Tibial artery (tissue), 4 donors: ENCODE measurements around the gene PCDH9.

ENCODE experiments used
- DNase-seq, 2 donors: peaks; one replicate each; pipeline ENCODE4 v3.0.0-alpha.2; 2019
- H3K27ac ChIP-seq, 2 donors: fragments of 200-600 bp; sonication (generic) in 1 of 2; 1 replicate in 1 of 2; 2 replicates in 1 of 2; pipeline ENCODE4 v1.5.1; 2018 to 2019; ENCODE audit warnings: mild to moderate bottlenecking in 1 of 2
- H3K27me3 ChIP-seq, 2 donors: fragments of 200-600 bp; sonication (generic) in 1 of 2; one replicate each; pipeline versions ENCODE4 v1.5.1 to v1.6.0; 2016 to 2019
- H3K36me3 ChIP-seq, 3 donors: fragments of 200-600 bp; sonication (generic) in 2 of 3; one replicate each; pipeline ENCODE4 v1.5.1; 2016 to 2019; ENCODE audit warnings: mild to moderate bottlenecking in 2 of 3
- H3K4me1 ChIP-seq, 4 donors: fragments of 200-600 bp; sonication (generic) in 2 of 4; 1 replicate in 3 of 4; 2 replicates in 1 of 4; pipeline ENCODE4 v1.5.1; 2016 to 2019
- H3K4me3 ChIP-seq, 2 donors: fragments of 200-600 bp; sonication (generic) in 1 of 2; 1 replicate in 1 of 2; 2 replicates in 1 of 2; pipeline ENCODE4 v1.5.1; 2018 to 2019; ENCODE audit warnings: mild to moderate bottlenecking in 2 of 2
- H3K9me3 ChIP-seq, 3 donors: fragments of 200-600 bp; sonication (generic) in 1 of 3; one replicate each; pipeline ENCODE4 v1.5.1; 2016 to 2019
- CTCF ChIP-seq, 2 experiments: fragments of 200-600 bp in 1 of 2; fragments of 450-650 bp in 1 of 2; IDR thresholded peaks; one replicate each; pipeline ENCODE4 v1.5.1; 2017 to 2019; ENCODE audit warnings: antibody characterized with exemption in 2 of 2, mild to moderate bottlenecking in 1 of 2, moderate library complexity in 1 of 2
- intact Hi-C: fragments of 100-400 bp; cut with DNase I; formaldehyde crosslinking; loops from one replicate; pipeline ENCODE4 v1.15.0; 2023; ENCODE audit warnings: low total_unique reads

PCDH9 gene

GRCh38 chr13:66675620-66676019 lies 554.5 kb downstream of the PCDH9 start:
- no peaks in the 10 kb centered on the region for H3K27me3 ChIP-seq
- no peak for TF ChIP-seq CTCF (IDR thresholded peaks at IDR 0.05)
- H3K9me3 ChIP-seq = peaks cover 0 to 4% (median 0%) of the 10 kb centered on the region in 3 donors
- intact Hi-C loops = no loop called here
- no peaks in the 10 kb centered on the region for H3K36me3 ChIP-seq
- DNase-seq = no peak
- no peaks in the 10 kb centered on the region for H3K4me1 ChIP-seq
- H3K4me3 ChIP-seq = no peak overlapping the region
- H3K27ac ChIP-seq = no peak overlapping the region

- TF ChIP-seq CTCF (IDR thresholded peaks at IDR 0.05) = no peak
- Histone ChIP-seq H3K36me3 (no peaks in the 10 kb centered on the region), H3K9me3 (peaks cover 0 to 4% (median 0%) of the 10 kb centered on the region in 3 donors), H3K27me3 (no peaks in the 10 kb centered on the region), H3K4me3 (no peak overlapping the region), H3K4me1 (no peaks in the 10 kb centered on the region), H3K27ac (no peak overlapping the region)
- no peak for DNase-seq
- intact Hi-C loops = no loop called here
Measured at GRCh38 chr13:66673401-66673800, 556.7 kb downstream of the PCDH9 start.

GRCh38 chr13:66665991-66666390 lies 564.1 kb downstream of the PCDH9 start:
- Histone ChIP-seq H3K27me3 (no peaks in the 10 kb centered on the region), H3K27ac (no peak overlapping the region), H3K4me1 (no peaks in the 10 kb centered on the region), H3K36me3 (no peaks in the 10 kb centered on the region), H3K9me3 (no peaks in the 10 kb centered on the region), H3K4me3 (no peak overlapping the region)
- no peak for DNase-seq
- intact Hi-C loops = no loop called here
- TF ChIP-seq CTCF (IDR thresholded peaks at IDR 0.05) = no peak

- Histone ChIP-seq H3K36me3 (no peaks in the 10 kb centered on the region), H3K9me3 (no peaks in the 10 kb centered on the region), H3K27ac (no peak overlapping the region), H3K4me1 (no peaks in the 10 kb centered on the region), H3K27me3 (no peaks in the 10 kb centered on the region), H3K4me3 (no peak overlapping the region)
- intact Hi-C loops = no loop called here
- DNase-seq = no peak
- no peak for TF ChIP-seq CTCF (IDR thresholded peaks at IDR 0.05)
Measured at GRCh38 chr13:66663711-66664110, 566.4 kb downstream of the PCDH9 start.

- Histone ChIP-seq H3K4me1 (no peaks in the 10 kb centered on the region), H3K36me3 (no peaks in the 10 kb centered on the region), H3K4me3 (no peak overlapping the region), H3K27me3 (no peaks in the 10 kb centered on the region), H3K27ac (no peak overlapping the region), H3K9me3 (no peaks in the 10 kb centered on the region)
- no peak for TF ChIP-seq CTCF (IDR thresholded peaks at IDR 0.05)
- no peak for DNase-seq
- intact Hi-C loops = no loop called here
Measured at GRCh38 chr13:66663206-66663605, 566.9 kb downstream of the PCDH9 start.

GRCh38 chr13:66661336-66661735 lies 568.8 kb downstream of the PCDH9 start:
- H3K9me3 ChIP-seq = no peaks in the 10 kb centered on the region
- no peak overlapping the region for H3K4me3 ChIP-seq
- no peak for DNase-seq
- intact Hi-C loops = no loop called here
- TF ChIP-seq CTCF (IDR thresholded peaks at IDR 0.05) = no peak
- H3K36me3 ChIP-seq = no peaks in the 10 kb centered on the region
- H3K27me3 ChIP-seq = no peaks in the 10 kb centered on the region
- no peaks in the 10 kb centered on the region for H3K4me1 ChIP-seq
- no peak overlapping the region for H3K27ac ChIP-seq
